GM18858 (cell line): ENCODE data around the gene SPTLC1.
"Not testable (repeated sequence)": the region's sequence is repeated elsewhere in the genome, so short reads cannot be mapped to it uniquely, and the experiment has no call there.

Experiments
- ATAC-seq: cut with Tn5 transposase; IDR thresholded peaks from one replicate; pipeline ENCODE4 v1.9.1; 2021; ENCODE audit not compliant: unreplicated experiment

Gene SPTLC1

GRCh38 chr9:92115071-92115858, at the start of gene SPTLC1:
Gene SPTLC1, minus strand, starts transcription at chr9:92115413. Its CDS starts 43 bp downstream, at chr9:92115370.
- peak; percentile 89 for ATAC-seq

- no peak for ATAC-seq
Measured at GRCh38 chr9:92164975-92165374, 49.8 kb upstream of the SPTLC1 start.

GRCh38 chr9:92164490-92164889, 49.3 kb upstream of the SPTLC1 start:
- ATAC-seq, result no peak

GRCh38 chr9:92163276-92163675, 48.1 kb upstream of the SPTLC1 start:
- ATAC-seq, result no peak

- ATAC-seq, result no peak
Measured at GRCh38 chr9:92160786-92161185, 45.6 kb upstream of the SPTLC1 start.

GRCh38 chr9:92159058-92159457, 43.8 kb upstream of the SPTLC1 start:
- no peak for ATAC-seq

- ATAC-seq, result no peak
Measured at GRCh38 chr9:92158097-92158601, 42.9 kb upstream of the SPTLC1 start.

- ATAC-seq, result not testable (repeated sequence)
Measured at GRCh38 chr9:92155736-92156135, 40.5 kb upstream of the SPTLC1 start.

GRCh38 chr9:92155221-92155620, 40.0 kb upstream of the SPTLC1 start:
- no peak for ATAC-seq

- ATAC-seq, result not testable (repeated sequence)
Measured at GRCh38 chr9:92153466-92154415, 38.5 kb upstream of the SPTLC1 start.

- ATAC-seq, result no peak
Measured at GRCh38 chr9:92151691-92152393, 36.6 kb upstream of the SPTLC1 start.

- not testable (repeated sequence) for ATAC-seq
Measured at GRCh38 chr9:92150501-92151470, 35.6 kb upstream of the SPTLC1 start.

- no peak for ATAC-seq
Measured at GRCh38 chr9:92147852-92148180, 32.6 kb upstream of the SPTLC1 start.

GRCh38 chr9:92147030-92147851, 32.0 kb upstream of the SPTLC1 start:
- no peak for ATAC-seq

- ATAC-seq, result no peak
Measured at GRCh38 chr9:92146610-92147009, 31.4 kb upstream of the SPTLC1 start.

- not testable (repeated sequence) for ATAC-seq
Measured at GRCh38 chr9:92145784-92146183, 30.6 kb upstream of the SPTLC1 start.

- no peak for ATAC-seq
Measured at GRCh38 chr9:92142329-92142728, 27.1 kb upstream of the SPTLC1 start.

- no peak for ATAC-seq
Measured at GRCh38 chr9:92141144-92142129, 26.2 kb upstream of the SPTLC1 start.
